Activated CD8-positive, alpha-beta memory T cell treated with anti-CD3 and anti-CD28 coated beads, Interleukin-2, amount 50 U/mL, for 4 hours (primary cell): ENCODE data around the gene COQ3.

Source experiments
- DNase-seq: peaks from one replicate; pipeline ENCODE4 v3.0.0-alpha.2; 2020

Gene COQ3

GRCh38 chr6:99330159-99330558 lies 63.8 kb downstream of the COQ3 start:
- DNase-seq = peak; percentile 43

DNA sequence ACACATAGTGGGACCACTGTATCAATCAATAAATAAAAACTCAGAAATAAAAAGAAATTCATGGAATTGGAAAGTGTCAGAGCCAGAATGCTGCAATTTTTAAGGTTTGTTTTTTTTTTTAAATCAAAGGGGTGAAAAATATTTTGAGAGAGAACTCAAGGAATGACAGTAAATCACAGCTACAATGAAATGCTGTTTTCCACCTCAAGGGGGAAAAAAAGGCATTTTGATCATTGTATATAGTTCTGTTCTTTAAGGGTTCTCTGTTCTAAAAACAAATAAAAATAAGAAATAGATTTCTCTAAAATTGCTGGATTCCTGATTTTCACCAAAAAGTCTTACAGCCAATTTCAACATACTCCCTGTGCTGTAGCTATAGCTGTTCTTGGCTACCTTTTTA lies 69.0 kb downstream of the COQ3 start:
- DNase-seq = no peak
